ENCODE results near the gene ADAM23.

The ADAM23 gene

GRCh38 chr2:206626108-206626507 lies 182.8 kb downstream of the ADAM23 start:
- no peak for TF ChIP-seq CTCF (IDR thresholded peaks at IDR 0.05; ENCODE audit: low read depth, low read length, poor library complexity, severe bottlenecking)
- no peak for TF ChIP-seq EZH2phosphoT487 (IDR thresholded peaks at IDR 0.05; ENCODE audit: borderline replicate concordance, low read length)
- Histone ChIP-seq H4K20me1 (ENCODE audit: control insufficient read depth, insufficient read depth, low read depth, low read length) (no peaks in the 10 kb centered on the region), H3K9me3 (ENCODE audit: control insufficient read depth, insufficient read depth, low read length) (no peaks in the 10 kb centered on the region), H3K79me2 (ENCODE audit: control insufficient read depth, low read length) (no peaks in the 10 kb centered on the region), H3K4me2 (ENCODE audit: low read length) (no peak overlapping the region), H3K27ac (ENCODE audit: low read depth, low read length) (no peak overlapping the region), H3K9me2 (replicated peaks; ENCODE audit: control insufficient read depth, low read length) (no peaks in the 10 kb centered on the region), H3K4me3 (ENCODE audit: low read length) (no peak overlapping the region), H3K4me1 (ENCODE audit: control insufficient read depth, low read length) (no peaks in the 10 kb centered on the region), H3K36me3 (ENCODE audit: control insufficient read depth, low read length) (no peaks in the 10 kb centered on the region), H3F3A (ENCODE audit: control insufficient read depth, insufficient read depth) (no peaks in the 10 kb centered on the region), H3K27me3 (ENCODE audit: control insufficient read depth, low read length) (no peaks in the 10 kb centered on the region)

- Histone ChIP-seq H3K9me3 (ENCODE audit: control insufficient read depth, insufficient read depth, low read length) (no peaks in the 10 kb centered on the region), H3K27me3 (ENCODE audit: control insufficient read depth, low read length) (no peaks in the 10 kb centered on the region), H3K36me3 (ENCODE audit: control insufficient read depth, low read length) (no peaks in the 10 kb centered on the region), H3K27ac (ENCODE audit: low read depth, low read length) (no peak overlapping the region), H4K20me1 (ENCODE audit: control insufficient read depth, insufficient read depth, low read depth, low read length) (no peaks in the 10 kb centered on the region), H3K79me2 (ENCODE audit: control insufficient read depth, low read length) (no peaks in the 10 kb centered on the region), H3K4me3 (ENCODE audit: low read length) (no peak overlapping the region), H3K4me2 (ENCODE audit: low read length) (no peak overlapping the region), H3F3A (ENCODE audit: control insufficient read depth, insufficient read depth) (no peaks in the 10 kb centered on the region), H3K4me1 (ENCODE audit: control insufficient read depth, low read length) (no peaks in the 10 kb centered on the region), H3K9me2 (replicated peaks; ENCODE audit: control insufficient read depth, low read length) (no peaks in the 10 kb centered on the region)
- no peak for TF ChIP-seq CTCF (IDR thresholded peaks at IDR 0.05; ENCODE audit: low read depth, low read length, poor library complexity, severe bottlenecking)
- no peak for TF ChIP-seq EZH2phosphoT487 (IDR thresholded peaks at IDR 0.05; ENCODE audit: borderline replicate concordance, low read length)
These were observed 184.3 kb downstream of the ADAM23 start for GRCh38 chr2:206627632-206628031.

DNA sequence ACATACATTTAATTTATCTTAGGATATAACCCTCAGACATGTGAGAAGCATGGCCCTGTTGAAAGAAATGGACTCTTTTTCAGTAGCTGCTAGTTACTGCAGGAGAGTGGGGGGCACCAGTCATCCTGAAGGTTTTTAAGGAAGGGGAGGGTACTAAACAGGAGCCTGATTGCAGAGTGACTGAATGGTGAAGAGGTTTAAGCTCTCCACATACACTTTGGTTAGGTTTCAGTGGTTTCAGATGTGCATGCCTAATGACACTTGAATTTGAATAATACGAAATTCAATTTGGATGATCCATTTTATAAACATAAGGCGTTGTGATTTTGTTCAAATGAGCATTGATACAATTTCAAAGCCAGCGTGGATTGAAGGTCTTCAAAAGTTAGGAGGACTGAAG lies 188.0 kb downstream of the ADAM23 start:
- Histone ChIP-seq H3K27ac (ENCODE audit: low read depth, low read length) (no peak overlapping the region), H3F3A (ENCODE audit: control insufficient read depth, insufficient read depth) (no peaks in the 10 kb centered on the region), H3K27me3 (ENCODE audit: control insufficient read depth, low read length) (no peaks in the 10 kb centered on the region), H3K79me2 (ENCODE audit: control insufficient read depth, low read length) (no peaks in the 10 kb centered on the region), H3K9me2 (replicated peaks; ENCODE audit: control insufficient read depth, low read length) (no peaks in the 10 kb centered on the region), H3K4me3 (ENCODE audit: low read length) (no peak overlapping the region), H3K9me3 (ENCODE audit: control insufficient read depth, insufficient read depth, low read length) (no peaks in the 10 kb centered on the region), H3K4me2 (ENCODE audit: low read length) (no peak overlapping the region), H4K20me1 (ENCODE audit: control insufficient read depth, insufficient read depth, low read depth, low read length) (no peaks in the 10 kb centered on the region), H3K4me1 (ENCODE audit: control insufficient read depth, low read length) (no peaks in the 10 kb centered on the region), H3K36me3 (ENCODE audit: control insufficient read depth, low read length) (no peaks in the 10 kb centered on the region)
- TF ChIP-seq CTCF (IDR thresholded peaks at IDR 0.05; ENCODE audit: low read depth, low read length, poor library complexity, severe bottlenecking) (no peak), EZH2phosphoT487 (IDR thresholded peaks at IDR 0.05; ENCODE audit: borderline replicate concordance, low read length) (no peak)

DNA sequence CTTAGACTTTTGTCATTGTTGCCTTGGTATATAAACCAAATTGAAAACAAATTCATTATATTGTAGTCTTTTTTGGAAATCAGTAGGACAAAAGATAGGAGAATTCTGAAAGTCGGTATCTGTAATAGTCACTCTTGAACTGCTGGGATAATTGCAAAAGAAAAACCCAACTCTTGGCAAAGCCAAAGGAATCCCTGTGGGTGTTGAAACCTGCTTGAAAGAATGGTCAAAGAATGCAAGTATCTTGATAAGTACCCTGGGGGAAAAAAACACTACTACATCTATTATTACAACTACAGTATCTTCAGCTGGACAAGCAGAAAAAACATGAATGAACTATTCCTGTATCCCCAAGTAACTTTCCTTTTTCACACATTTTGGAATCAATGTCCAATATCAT lies 191.7 kb downstream of the ADAM23 start:
- H3K4me3 ChIP-seq (ENCODE audit: low read length) = no peak overlapping the region
- no peaks in the 10 kb centered on the region for H3F3A ChIP-seq (ENCODE audit: control insufficient read depth, insufficient read depth)
- no peaks in the 10 kb centered on the region for H3K4me1 ChIP-seq (ENCODE audit: control insufficient read depth, low read length)
- H3K79me2 ChIP-seq (ENCODE audit: control insufficient read depth, low read length) = no peaks in the 10 kb centered on the region
- no peaks in the 10 kb centered on the region for H3K36me3 ChIP-seq (ENCODE audit: control insufficient read depth, low read length)
- H3K27ac ChIP-seq (ENCODE audit: low read depth, low read length) = no peak overlapping the region
- H3K27me3 ChIP-seq (ENCODE audit: control insufficient read depth, low read length) = no peaks in the 10 kb centered on the region
- no peak overlapping the region for H3K4me2 ChIP-seq (ENCODE audit: low read length)
- no peak for TF ChIP-seq CTCF (IDR thresholded peaks at IDR 0.05; ENCODE audit: low read depth, low read length, poor library complexity, severe bottlenecking)
- no peak for TF ChIP-seq EZH2phosphoT487 (IDR thresholded peaks at IDR 0.05; ENCODE audit: borderline replicate concordance, low read length)
- H3K9me2 ChIP-seq (replicated peaks; ENCODE audit: control insufficient read depth, low read length) = no peaks in the 10 kb centered on the region
- no peaks in the 10 kb centered on the region for H3K9me3 ChIP-seq (ENCODE audit: control insufficient read depth, insufficient read depth, low read length)
- no peaks in the 10 kb centered on the region for H4K20me1 ChIP-seq (ENCODE audit: control insufficient read depth, insufficient read depth, low read depth, low read length)
